Epithelial cell of esophagus (primary cell): ENCODE measurements around the gene EFNA5.

Experiments
- DNase-seq: peaks from one replicate; pipeline ENCODE4 v3.0.0; 2010; ENCODE audit warnings: low read depth
- H3K4me3 ChIP-seq: 2 replicates; pipeline ENCODE4 v1.5.1; 2011; ENCODE audit warnings: mild to moderate bottlenecking, low read length, control low read depth
- CTCF ChIP-seq: IDR thresholded peaks from 2 replicates; pipeline ENCODE4 v1.5.1; 2011; ENCODE audit warnings: low read depth, mild to moderate bottlenecking, low read length, control low read depth, inconsistent platforms; ENCODE audit not compliant: insufficient read depth; ENCODE audit errors: missing control alignments

The EFNA5 gene

GRCh38 chr5:107582625-107583024 lies 88.1 kb downstream of the EFNA5 start:
- no peak for DNase-seq
- H3K4me3 ChIP-seq, result no peak overlapping the region
- no peak for TF ChIP-seq CTCF

GRCh38 chr5:107580889-107581820 lies 89.6 kb downstream of the EFNA5 start:
- TF ChIP-seq CTCF, result no peak
- no peak overlapping the region for H3K4me3 ChIP-seq

GRCh38 chr5:107578051-107578635 lies 92.6 kb downstream of the EFNA5 start:
- TF ChIP-seq CTCF, result no peak
- no peak overlapping the region for H3K4me3 ChIP-seq
- DNase-seq, result peak; percentile 93

More at GRCh38 chr5:107580889-107581820, 89.6 kb downstream of the EFNA5 start:
- DNase-seq, result peak; percentile 58

GRCh38 chr5:107577394-107577950 lies 93.3 kb downstream of the EFNA5 start:
- no peak for TF ChIP-seq CTCF
- H3K4me3 ChIP-seq, result no peak overlapping the region
- no peak for DNase-seq

DNA sequence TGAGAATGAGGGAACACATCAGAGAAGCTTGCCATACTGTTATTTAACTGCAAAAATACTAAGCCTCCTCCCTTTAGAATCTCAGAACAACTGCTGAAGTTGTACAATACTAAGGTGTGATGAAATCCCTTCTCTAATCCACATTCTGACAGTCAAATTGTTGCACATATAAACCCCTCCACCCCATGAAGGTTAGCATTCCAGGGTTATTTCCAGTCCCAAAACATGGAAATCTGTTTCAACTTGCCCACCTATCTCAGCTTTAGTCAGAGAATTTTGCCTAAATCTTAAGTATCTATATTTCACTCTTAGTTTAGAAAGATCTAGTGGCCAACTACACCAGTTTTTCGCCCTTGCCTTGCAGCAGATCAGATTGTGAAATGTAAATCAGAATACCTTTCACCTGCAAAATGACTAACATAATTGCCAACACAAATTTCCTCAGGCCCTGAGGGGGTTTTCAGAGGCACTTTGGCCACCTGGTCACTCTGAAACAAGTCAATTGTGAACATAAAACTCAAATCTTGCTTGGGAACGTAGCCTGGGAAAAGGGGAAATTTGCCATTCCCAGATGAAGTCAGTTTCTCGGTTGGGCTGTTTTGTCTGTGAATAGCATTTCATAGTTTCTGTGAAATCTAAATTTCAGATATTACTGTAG lies 93.9 kb downstream of the EFNA5 start:
- peak; percentile 92 for DNase-seq
- no peak for TF ChIP-seq CTCF
- no peak overlapping the region for H3K4me3 ChIP-seq

- no peak for TF ChIP-seq CTCF
- no peak overlapping the region for H3K4me3 ChIP-seq
- DNase-seq, result no peak
These were observed 94.6 kb downstream of the EFNA5 start for GRCh38 chr5:107576155-107576554.
